ENCODE results near the gene ACAP1.
"Not testable (repeated sequence)": the region's sequence is repeated elsewhere in the genome, so short reads cannot be mapped to it uniquely, and the experiment has no call there.

The ACAP1 gene

GRCh38 chr17:7329374-7329996 lies 6.8 kb upstream of the ACAP1 start:
- DNase-seq: peak; percentile 100

- DNase-seq: peak; percentile 67
These were observed 6.2 kb upstream of the ACAP1 start for GRCh38 chr17:7329997-7330637.

GRCh38 chr17:7330638-7331015 lies 5.7 kb upstream of the ACAP1 start:
- no peak for DNase-seq

GRCh38 chr17:7332111-7332510 lies 4.2 kb upstream of the ACAP1 start:
- no peak for DNase-seq

GRCh38 chr17:7332600-7333069 lies 3.7 kb upstream of the ACAP1 start:
- DNase-seq: not testable (repeated sequence)

GRCh38 chr17:7334938-7335538 lies 1.3 kb upstream of the ACAP1 start:
- DNase-seq: no peak

- DNase-seq: not testable (repeated sequence)
These were observed 564 bp upstream of the ACAP1 start for GRCh38 chr17:7335765-7336164.

GRCh38 chr17:7337600-7337999 lies 1.3 kb downstream of the ACAP1 start:
- not testable (repeated sequence) for DNase-seq

GRCh38 chr17:7340179-7340578 lies 3.9 kb downstream of the ACAP1 start:
- no peak for DNase-seq

GRCh38 chr17:7341842-7342241 lies 5.5 kb downstream of the ACAP1 start:
- DNase-seq: no peak

GRCh38 chr17:7343250-7343649 lies 6.9 kb downstream of the ACAP1 start:
- DNase-seq: no peak

GRCh38 chr17:7346761-7347614 lies 10.7 kb downstream of the ACAP1 start:
- DNase-seq: no peak

GRCh38 chr17:7347630-7348477 lies 11.5 kb downstream of the ACAP1 start:
- no peak for DNase-seq

- DNase-seq: no peak
These were observed 12.3 kb downstream of the ACAP1 start for GRCh38 chr17:7348478-7349242.

GRCh38 chr17:7351665-7352502 lies 15.6 kb downstream of the ACAP1 start, which contains the start of gene KCTD11:
Gene KCTD11 (plus strand): TSS chr17:7352162.
- no peak for DNase-seq

- DNase-seq: no peak
These were observed 16.2 kb downstream of the ACAP1 start for GRCh38 chr17:7352503-7352889.

GRCh38 chr17:7352910-7353635 lies 16.7 kb downstream of the ACAP1 start:
- DNase-seq: no peak

GRCh38 chr17:7354262-7354843 lies 18.0 kb downstream of the ACAP1 start:
- DNase-seq: no peak

- no peak for DNase-seq
These were observed 18.7 kb downstream of the ACAP1 start, which contains the start of gene TMEM95 for GRCh38 chr17:7355053-7355452. Gene TMEM95 (plus strand): TSS chr17:7355156. CDS start chr17:7355205, 49 bp downstream.
